Stimulated activated CD4-positive, alpha-beta T cell treated with anti-CD3 and anti-CD28 coated beads, Interleukin-12 subunit alpha, Interleukin-12 subunit beta, amount 100 ng/mL, for 24 hours (primary cell): ENCODE results near the gene MAL.

Source experiments
- DNase-seq, 2 experiments: peaks; one replicate each; pipeline ENCODE4 v3.0.0-alpha.2; 2020; ENCODE audit warnings: low read depth in 2 of 2

MAL gene

DNA sequence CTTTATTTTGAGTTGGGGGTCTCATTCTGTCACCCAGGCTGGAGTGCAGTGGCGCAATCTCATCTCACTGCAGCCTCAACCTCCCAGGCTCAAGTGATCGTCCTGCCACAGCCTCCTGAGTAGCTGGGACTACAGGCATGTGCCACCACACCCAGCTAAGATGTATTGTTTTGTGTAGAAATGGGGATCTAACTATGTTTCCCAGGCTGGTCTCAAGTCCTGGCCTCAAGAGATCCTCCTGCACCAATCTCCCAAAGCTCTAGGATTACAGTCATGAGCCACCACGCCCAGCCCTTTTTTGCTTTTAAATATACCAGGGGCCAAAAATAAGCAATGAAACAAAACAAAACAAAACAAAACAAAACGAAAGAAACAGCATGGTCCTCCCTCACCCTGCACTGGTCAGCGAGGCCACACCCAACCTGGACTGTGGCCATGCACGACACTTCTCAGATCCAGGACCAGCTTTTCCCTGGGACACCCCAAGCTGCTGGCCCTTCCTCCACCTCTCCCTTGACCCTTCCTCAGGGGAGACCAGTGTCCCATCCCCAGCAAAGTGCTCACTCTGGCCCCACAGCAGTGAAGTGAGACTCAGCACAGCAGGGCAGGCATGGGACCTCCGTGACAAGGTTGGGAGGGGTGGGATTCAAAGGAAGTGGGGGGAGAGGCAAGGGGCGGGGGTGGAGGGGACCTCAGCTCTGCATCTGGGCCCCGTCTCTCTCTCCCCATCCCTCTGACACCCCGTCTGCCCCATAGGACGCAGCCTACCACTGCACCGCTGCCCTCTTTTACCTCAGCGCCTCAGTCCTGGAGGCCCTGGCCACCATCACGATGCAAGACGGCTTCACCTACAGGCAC is 23.5 kb downstream of the MAL start:
- DNase-seq, result no peak

- DNase-seq, result no peak
These were observed 24.1 kb downstream of the MAL start for GRCh38 chr2:95049683-95049955.

DNA sequence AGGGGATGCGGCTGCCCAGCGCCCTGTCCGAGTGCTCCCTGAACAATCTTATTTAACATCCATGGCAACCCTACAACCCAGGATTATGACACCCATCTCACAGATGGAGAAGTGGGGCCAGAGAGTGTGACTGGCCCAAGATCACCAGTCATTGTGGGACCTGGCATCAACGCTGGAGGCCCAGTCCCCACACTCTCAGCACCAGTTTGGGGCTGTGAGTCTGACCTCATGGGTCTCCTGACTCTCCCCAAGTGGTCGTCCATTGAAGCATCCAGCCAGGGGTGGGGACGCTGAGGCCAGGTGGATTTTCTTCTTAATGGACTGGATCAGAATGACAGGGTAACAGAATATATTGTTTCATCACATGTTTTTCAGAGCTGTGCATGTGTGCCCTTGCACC is 24.5 kb downstream of the MAL start:
- no peak for DNase-seq

GRCh38 chr2:95050385-95051300 is 25.1 kb downstream of the MAL start:
- no peak for DNase-seq

DNA sequence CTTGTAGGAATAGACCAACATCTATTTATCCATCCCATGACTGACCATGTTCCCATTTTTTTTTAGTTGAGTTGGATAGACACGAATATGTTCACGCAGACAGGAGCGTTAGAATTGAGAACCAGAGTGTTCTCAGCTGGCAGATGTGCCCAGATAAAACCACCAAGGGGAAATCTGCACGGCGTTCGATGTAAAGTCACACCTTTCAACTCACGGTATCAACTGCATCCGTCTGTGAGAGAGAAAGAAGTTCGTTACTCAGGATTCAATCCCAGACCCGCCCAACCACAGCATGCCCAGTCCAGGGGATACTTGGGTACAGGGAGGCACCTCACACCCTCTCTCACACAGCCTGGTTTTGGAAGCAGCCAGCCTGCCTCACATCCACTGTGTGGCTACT is 26.1 kb downstream of the MAL start:
- DNase-seq, result no peak

GRCh38 chr2:95052307-95052706 is 26.8 kb downstream of the MAL start:
- DNase-seq, result no peak

- no peak for DNase-seq
These were observed 27.4 kb downstream of the MAL start for GRCh38 chr2:95052804-95053479.

DNA sequence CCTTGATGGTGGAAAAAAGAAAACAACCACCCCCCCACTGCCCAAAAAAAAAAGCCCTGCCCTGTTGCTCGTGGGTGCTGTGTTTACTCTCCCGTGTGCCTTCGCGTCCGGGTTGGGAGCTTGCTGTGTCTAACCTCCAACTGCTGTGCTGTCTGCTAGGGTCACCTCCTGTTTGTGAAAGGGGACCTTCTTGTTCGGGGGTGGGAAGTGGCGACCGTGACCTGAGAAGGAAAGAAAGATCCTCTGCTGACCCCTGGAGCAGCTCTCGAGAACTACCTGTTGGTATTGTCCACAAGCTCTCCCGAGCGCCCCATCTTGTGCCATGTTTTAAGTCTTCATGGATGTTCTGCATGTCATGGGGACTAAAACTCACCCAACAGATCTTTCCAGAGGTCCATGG is 28.0 kb downstream of the MAL start:
- DNase-seq, result no peak

DNA sequence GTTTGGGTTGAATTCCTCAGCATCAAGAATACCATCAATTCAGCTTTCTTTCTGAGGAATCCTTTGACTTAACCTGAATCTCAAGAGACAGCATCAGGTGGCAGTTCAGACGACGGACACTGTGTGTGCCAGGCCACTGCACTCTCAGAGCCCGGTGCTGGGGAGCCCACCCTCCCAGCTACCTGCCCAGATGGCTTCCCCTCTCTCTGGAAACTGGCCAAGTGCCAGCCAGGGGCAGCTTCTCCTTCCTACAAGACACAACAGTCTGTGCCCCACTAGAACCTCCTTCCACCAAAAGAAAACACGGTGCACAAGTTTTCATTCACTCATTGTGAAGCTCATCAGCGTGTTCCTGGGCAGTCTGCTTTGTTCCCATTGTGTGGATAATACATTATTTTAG is 28.5 kb downstream of the MAL start:
- no peak for DNase-seq

- no peak for DNase-seq
These were observed 29.8 kb downstream of the MAL start for GRCh38 chr2:95055262-95055661.

DNA sequence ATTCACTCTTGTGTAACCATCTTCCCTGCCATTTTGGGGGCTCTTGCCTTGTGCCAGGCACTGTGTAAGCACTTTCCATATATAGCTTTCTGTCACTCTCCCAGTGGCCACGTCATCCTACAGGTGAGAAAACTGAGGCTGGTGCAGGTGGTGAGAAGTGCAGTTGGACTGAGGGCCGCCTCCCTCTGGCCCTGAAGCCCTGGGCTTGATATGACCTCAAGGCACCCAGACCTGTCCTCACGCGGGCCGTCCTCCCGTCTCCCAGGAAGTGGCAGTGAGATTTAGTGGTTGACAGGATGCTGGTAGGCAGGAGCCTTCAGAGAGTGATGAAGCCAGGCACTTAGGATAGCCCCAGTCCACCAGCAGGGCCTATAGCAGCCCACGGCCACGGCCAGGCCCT is 30.5 kb downstream of the MAL start:
- no peak for DNase-seq

GRCh38 chr2:95056461-95057459 is 31.3 kb downstream of the MAL start:
- no peak for DNase-seq

GRCh38 chr2:95057535-95058370 is 32.2 kb downstream of the MAL start:
- DNase-seq, result no peak

DNA sequence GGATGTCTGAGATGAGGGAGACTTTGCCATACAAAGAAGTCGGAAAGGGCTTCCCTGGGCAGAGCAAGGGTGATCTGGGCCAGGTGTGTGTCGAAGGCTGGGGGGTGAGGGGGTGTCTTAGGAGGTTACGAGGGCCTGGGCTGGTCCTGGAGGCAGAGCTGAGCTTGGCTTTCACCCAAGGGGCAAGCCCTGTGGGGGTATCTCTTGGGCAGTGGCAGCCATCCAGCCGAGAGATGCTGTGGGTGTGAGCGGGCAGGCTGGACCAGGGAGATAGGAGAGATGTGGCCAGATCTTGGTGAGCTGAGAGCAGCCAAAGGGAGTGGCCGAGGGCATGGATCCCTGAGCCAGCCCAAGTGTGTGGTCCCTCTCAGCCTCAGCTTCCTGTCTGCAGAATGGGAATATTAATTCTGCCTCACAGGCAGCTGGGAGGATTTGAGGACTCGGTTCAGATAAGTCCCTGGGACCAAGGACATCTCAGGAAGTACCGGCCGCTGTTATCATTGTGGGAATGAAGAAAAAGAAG is 33.0 kb downstream of the MAL start:
- DNase-seq, result no peak

DNA sequence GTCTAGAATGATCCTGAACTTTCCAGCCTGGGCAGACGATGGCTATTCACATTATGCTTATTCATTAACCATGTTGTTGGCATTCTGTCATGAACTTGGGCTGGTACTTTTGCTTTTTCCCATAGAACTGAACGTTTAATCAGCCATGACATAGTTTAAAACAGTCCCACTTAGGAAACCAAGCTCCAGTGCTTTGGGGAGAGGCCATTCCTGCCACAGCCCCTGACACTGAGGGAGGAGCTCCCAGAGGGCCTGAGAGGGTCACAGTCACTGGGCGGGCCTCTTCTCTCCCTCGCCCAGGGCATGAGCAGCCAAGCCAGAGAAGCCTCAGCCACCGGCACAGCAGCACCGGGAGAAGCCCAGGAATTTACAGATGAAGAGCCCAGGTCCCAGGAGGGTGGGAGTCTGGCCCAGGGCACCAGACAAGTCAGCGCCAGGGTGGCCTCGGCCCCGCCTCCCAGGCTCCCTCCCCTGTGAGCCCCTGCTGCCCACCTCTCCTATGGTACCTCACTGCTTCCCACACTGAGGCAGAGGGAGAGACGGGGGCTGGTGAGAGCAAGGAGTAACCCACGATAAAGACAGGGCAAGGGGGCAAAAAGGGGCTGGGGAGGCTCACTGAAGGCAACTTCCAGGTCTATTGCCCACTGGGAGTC is 33.6 kb downstream of the MAL start:
- no peak for DNase-seq

- DNase-seq, result no peak
These were observed 34.3 kb downstream of the MAL start for GRCh38 chr2:95059656-95060370.

DNA sequence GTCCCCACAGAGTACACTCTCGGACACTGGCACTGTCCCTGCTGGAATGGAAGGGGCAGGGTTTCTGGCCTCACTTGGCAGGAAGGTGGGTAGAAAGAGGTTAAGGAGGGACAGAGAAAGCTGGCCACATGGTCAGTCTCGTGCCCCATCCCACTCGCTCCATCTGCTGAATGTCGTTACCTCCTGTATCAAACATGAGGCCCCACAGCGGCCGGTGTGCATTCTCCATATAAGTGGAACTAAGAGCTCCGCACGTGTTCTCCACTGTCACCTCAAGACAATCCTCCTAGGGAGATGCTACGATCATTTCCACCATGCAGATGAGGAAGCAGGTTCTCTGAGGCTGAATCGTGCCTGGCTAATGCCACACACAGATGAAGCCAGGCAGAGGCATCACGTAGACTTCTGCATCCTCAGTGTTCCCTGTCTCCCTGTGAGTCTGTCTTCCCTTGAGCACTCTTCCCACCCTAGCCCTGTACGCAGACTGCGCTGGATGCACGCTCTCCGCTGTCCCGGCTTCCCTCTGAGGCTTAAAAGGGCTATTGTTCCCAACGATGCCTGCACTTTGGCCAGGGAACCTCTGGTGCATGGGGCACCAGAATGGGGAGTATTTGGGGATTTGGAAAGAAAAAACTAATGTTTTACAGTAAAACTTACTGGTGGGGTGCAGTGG is 35.1 kb downstream of the MAL start:
- no peak for DNase-seq

DNA sequence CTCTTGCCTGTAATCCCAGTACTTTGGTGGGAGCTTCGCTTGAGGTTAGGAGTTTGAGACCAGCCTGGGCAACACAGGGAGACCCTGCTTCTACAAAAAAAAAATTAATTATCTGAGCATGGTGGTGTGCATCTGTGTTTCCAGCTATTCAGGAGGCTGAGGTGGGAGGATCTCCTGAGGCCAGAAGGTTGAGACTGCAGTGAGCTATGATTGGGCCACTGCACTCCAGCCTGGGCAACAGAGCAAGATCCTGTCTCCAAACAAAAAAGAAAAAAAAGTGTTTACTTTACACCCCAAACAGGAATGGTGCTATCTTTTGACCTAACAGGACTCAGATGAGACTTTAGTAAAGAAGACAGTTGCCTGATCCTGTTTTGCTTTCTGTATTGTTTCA is 35.6 kb downstream of the MAL start:
- no peak for DNase-seq
